ENCODE measurements around the gene SNTG2. TPM values are rescaled to one million over a fixed set of nuclear protein-coding genes. Genes with fewer than 3 reads are reported as not detected.
A peak's percentile ranks its signal among the peaks of the same experiment; 100 is the strongest.

Gene SNTG2
- total RNA-seq, 1 donor from 2014 or later, result 0.47 TPM

- intact Hi-C loops (cut with micrococcal nuclease), result no loop called here
- H3K36me3 ChIP-seq, result no peaks in the 10 kb centered on the region
- H3K27ac ChIP-seq (replicated peaks), result no peak overlapping the region
- no peak for DNase-seq
- peaks cover 92% of the 10 kb centered on the region for H3K27me3 ChIP-seq (ENCODE audit: low read depth)
- peaks cover 18% of the 10 kb centered on the region for H3K9me3 ChIP-seq (replicated peaks)
- peaks cover 16% of the 10 kb centered on the region for H3K4me1 ChIP-seq
- no peak overlapping the region for H3K4me3 ChIP-seq
- TF ChIP-seq CTCF (IDR thresholded peaks at IDR 0.05; ENCODE audit: borderline replicate concordance), result no peak
Observed at GRCh38 chr2:946073-946948, 4.3 kb upstream of the SNTG2 start.

GRCh38 chr2:949384-950079, 1.1 kb upstream of the SNTG2 start:
- Histone ChIP-seq H3K4me3 (peak overlapping the region; percentile 69), H3K36me3 (no peaks in the 10 kb centered on the region), H3K27me3 (ENCODE audit: low read depth) (peaks cover 95% of the 10 kb centered on the region), H3K27ac (replicated peaks) (no peak overlapping the region), H3K9me3 (replicated peaks) (peaks cover 9% of the 10 kb centered on the region), H3K4me1 (peaks cover 16% of the 10 kb centered on the region)
- intact Hi-C loops (cut with micrococcal nuclease), result loop anchor here (10.0 kb wide), 1 partner anchor 595 kb away; no protein-coding TSS in a partner anchor
- no peak for TF ChIP-seq CTCF (IDR thresholded peaks at IDR 0.05; ENCODE audit: borderline replicate concordance)
- DNase-seq, result no peak

- H3K4me3 ChIP-seq, result peak overlapping the region; percentile 69
- H3K36me3 ChIP-seq, result no peaks in the 10 kb centered on the region
- H3K4me1 ChIP-seq, result peaks cover 16% of the 10 kb centered on the region
- no peak overlapping the region for H3K27ac ChIP-seq (replicated peaks)
- DNase-seq, result no peak
- H3K27me3 ChIP-seq (ENCODE audit: low read depth), result peaks cover 81% of the 10 kb centered on the region
- TF ChIP-seq CTCF (IDR thresholded peaks at IDR 0.05; ENCODE audit: borderline replicate concordance), result no peak
- no peaks in the 10 kb centered on the region for H3K9me3 ChIP-seq (replicated peaks)
- intact Hi-C loops (cut with micrococcal nuclease), result loop anchor here (10.0 kb wide), 1 partner anchor 593 kb away; no protein-coding TSS in a partner anchor
Observed at GRCh38 chr2:951224-952006, 766 bp downstream of the SNTG2 start.

- DNase-seq, result no peak
- no peaks in the 10 kb centered on the region for H3K36me3 ChIP-seq
- H3K9me3 ChIP-seq (replicated peaks), result no peaks in the 10 kb centered on the region
- intact Hi-C loops (cut with micrococcal nuclease), result loop anchor here (10.0 kb wide), 1 partner anchor 591 kb away; no protein-coding TSS in a partner anchor
- no peak overlapping the region for H3K4me3 ChIP-seq
- H3K27me3 ChIP-seq (ENCODE audit: low read depth), result peaks cover 70% of the 10 kb centered on the region
- peaks cover 16% of the 10 kb centered on the region for H3K4me1 ChIP-seq
- no peak for TF ChIP-seq CTCF (IDR thresholded peaks at IDR 0.05; ENCODE audit: borderline replicate concordance)
- no peak overlapping the region for H3K27ac ChIP-seq (replicated peaks)
Observed at GRCh38 chr2:953408-953807, 2.8 kb downstream of the SNTG2 start.

Measured in left ventricle myocardium inferior (tissue), 1 donor.